Liver (tissue), 9 donors: ENCODE measurements around the gene UBR4. TPM values are rescaled to one million over a fixed set of nuclear protein-coding genes. Genes with fewer than 3 reads are reported as not detected.

Source experiments
- DNase-seq: peaks from one replicate; pipeline ENCODE4 v3.0.0-alpha.2; 2017; ENCODE audit warnings: low spot score
- H3K27ac ChIP-seq, 2 donors: one replicate each; pipeline ENCODE4 v1.7.0; 2013; ENCODE audit warnings: inconsistent platforms in 2 of 2, low read length in 2 of 2, control low read depth in 1 of 2, low read depth in 1 of 2, mild to moderate bottlenecking in 1 of 2
- H3K27me3 ChIP-seq, 4 donors: one replicate each; pipeline versions ENCODE4 v1.6.1 to v1.7.0; 2013; ENCODE audit warnings: low read length in 3 of 4, inconsistent platforms in 1 of 4, mild to moderate bottlenecking in 1 of 4, moderate library complexity in 1 of 4; ENCODE audit not compliant: control insufficient read depth in 4 of 4, insufficient read depth in 4 of 4
- H3K36me3 ChIP-seq, 4 donors: one replicate each; pipeline versions ENCODE4 v1.6.1 to v1.7.0; 2013; ENCODE audit warnings: low read length in 3 of 4, mild to moderate bottlenecking in 3 of 4, low read depth in 1 of 4, moderate library complexity in 1 of 4; ENCODE audit not compliant: control insufficient read depth in 4 of 4, insufficient read depth in 3 of 4
- H3K4me1 ChIP-seq, 4 donors: one replicate each; pipeline versions ENCODE4 v1.6.1 to v1.7.0; 2013; ENCODE audit warnings: low read length in 3 of 4, mild to moderate bottlenecking in 3 of 4, moderate library complexity in 1 of 4; ENCODE audit not compliant: control insufficient read depth in 4 of 4, insufficient read depth in 4 of 4
- H3K4me3 ChIP-seq, 3 donors: one replicate each; pipeline versions ENCODE4 v1.6.1 to v1.7.0; 2013; ENCODE audit warnings: low read length in 3 of 3, control low read depth in 1 of 3, low read depth in 1 of 3, mild to moderate bottlenecking in 1 of 3
- H3K9ac ChIP-seq, 2 donors: one replicate each; pipeline ENCODE4 v1.7.0; 2013; ENCODE audit warnings: low read length in 2 of 2, mild to moderate bottlenecking in 2 of 2, moderate library complexity in 2 of 2, control low read depth in 1 of 2, low read depth in 1 of 2
- H3K9me3 ChIP-seq, 4 donors: one replicate each; pipeline versions ENCODE4 v1.6.1 to v1.7.0; 2013; ENCODE audit warnings: low read length in 3 of 4; ENCODE audit not compliant: control insufficient read depth in 4 of 4
- EGR1 ChIP-seq, 2 donors: IDR thresholded peaks; 2 replicates each; pipeline ENCODE4 v1.6.1; 2016 to 2018; ENCODE audit warnings: antibody characterized with exemption in 2 of 2, low read depth in 2 of 2
- FOXA1 ChIP-seq: IDR thresholded peaks from 2 replicates; pipeline ENCODE4 v1.6.1; 2016; ENCODE audit warnings: antibody characterized with exemption
- FOXA2 ChIP-seq: IDR thresholded peaks from 2 replicates; pipeline ENCODE4 v1.6.1; 2016; ENCODE audit warnings: antibody characterized with exemption
- GABPA ChIP-seq, 2 donors: IDR thresholded peaks in 1 of 2; conservative IDR thresholded peaks in 1 of 2; 2 replicates each; pipeline ENCODE4 v1.6.1; 2016; ENCODE audit warnings: antibody characterized with exemption in 2 of 2, mild to moderate bottlenecking in 1 of 2, moderate library complexity in 1 of 2
- HNF4G ChIP-seq: IDR thresholded peaks from 2 replicates; pipeline ENCODE4 v1.6.1; 2016; ENCODE audit warnings: antibody characterized with exemption
- JUND ChIP-seq, 2 donors: IDR thresholded peaks; 2 replicates each; pipeline ENCODE4 v1.6.1; 2016; ENCODE audit warnings: antibody characterized with exemption in 2 of 2
- NR2F2 ChIP-seq: IDR thresholded peaks from 2 replicates; pipeline ENCODE4 v1.6.1; 2016; ENCODE audit warnings: antibody characterized with exemption
- RAD21 ChIP-seq, 2 donors: IDR thresholded peaks; 2 replicates each; pipeline ENCODE4 v1.6.1; 2016; ENCODE audit warnings: antibody characterized with exemption in 2 of 2, mild to moderate bottlenecking in 2 of 2
- RXRA ChIP-seq, 2 donors: IDR thresholded peaks; 2 replicates each; pipeline ENCODE4 v1.6.1; 2017 to 2018; ENCODE audit warnings: antibody characterized with exemption in 2 of 2, mild to moderate bottlenecking in 1 of 2
- SP1 ChIP-seq: IDR thresholded peaks from 2 replicates; pipeline ENCODE4 v1.6.1; 2018; ENCODE audit warnings: antibody characterized with exemption, mild to moderate bottlenecking
- TAF1 ChIP-seq: conservative IDR thresholded peaks from 2 replicates; pipeline ENCODE4 v1.6.1; 2016; ENCODE audit warnings: antibody characterized with exemption, mild to moderate bottlenecking
- YY1 ChIP-seq: IDR thresholded peaks from 2 replicates; pipeline ENCODE4 v1.6.1; 2016; ENCODE audit warnings: antibody characterized with exemption, mild to moderate bottlenecking
- WGBS: extraction: QIAGEN DNeasy Blood & Tissue Kit; methylation state at CpG from one replicate; pipeline ENCODE4 v1.1.7; 2013; 5-methylcytosine and 5-hydroxymethylcytosine counted together
- polyA plus RNA-seq, 2 donors: library from polyadenylated mRNA; stranded (reverse) in 1 of 2; unstranded in 1 of 2; fragments of 200-250 nt in 1 of 2; fragments of >200 nt in 1 of 2; fragmentation: Nextera tagmentation in 1 of 2; extraction: Ambion mirVana in 1 of 2; gene quantifications; one replicate each; pipeline versions ENCODE4 v1.2.1 to v1.2.3, GENCODE V29; 2013 to 2015
- total RNA-seq, 2 donors: library from RNA; depleted of rRNA; stranded (reverse); fragments of >200 nt; gene quantifications; one replicate each; pipeline ENCODE4 v1.2.3, GENCODE V29; 2014
- TF ChIP-seq, protein P1 (sequence below): IDR thresholded peaks from 2 replicates; pipeline ENCODE4 v1.6.1; 2016; ENCODE audit warnings: antibody characterized with exemption
- TF ChIP-seq, protein P2 (sequence below): fragments of 150-350 bp; IDR thresholded peaks from 2 replicates; pipeline ENCODE4 v1.5.1; 2017; ENCODE audit warnings: improper control_type of control experiment, low read depth, low read length; ENCODE audit not compliant: missing input control
- TF ChIP-seq, protein P3 (sequence below): IDR thresholded peaks from 2 replicates; pipeline ENCODE4 v1.6.1; 2016; ENCODE audit warnings: antibody characterized with exemption, mild to moderate bottlenecking
- TF ChIP-seq, protein P4 (sequence below): IDR thresholded peaks from 2 replicates; pipeline ENCODE4 v1.6.1; 2016; ENCODE audit warnings: antibody characterized with exemption
- TF ChIP-seq, protein P5 (sequence below): IDR thresholded peaks from 2 replicates; pipeline ENCODE4 v1.6.1; 2016; ENCODE audit warnings: antibody characterized with exemption
- donor health status: healthy.
- donor health status: healthy.
- donor health status: healthy.
- donor health status: healthy.
- donor health status: healthy.

UBR4 gene
- total and polyA plus RNA-seq, 4 donors, result 45.4 to 156 (median 86.9) TPM

DNA sequence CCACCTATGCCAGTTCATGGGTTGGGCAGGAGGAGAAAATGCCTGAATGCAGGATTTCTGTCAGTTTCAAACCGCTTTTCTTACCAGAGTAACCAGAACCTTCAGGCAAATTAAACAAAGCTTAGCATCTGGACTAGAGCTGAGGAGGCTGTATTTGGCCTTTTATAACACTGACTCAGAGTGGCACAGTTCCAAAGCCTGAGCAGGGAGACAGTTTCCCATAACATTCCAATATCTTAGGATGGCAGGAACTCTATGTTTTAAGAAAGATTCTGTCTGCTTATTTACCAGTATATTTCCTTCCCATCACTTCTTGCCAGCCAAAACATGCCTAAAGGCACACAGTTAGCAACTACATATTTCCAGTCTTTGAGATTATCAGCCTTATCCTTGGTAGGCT, 46.8 kb downstream of the UBR4 start:
- no peak for TF ChIP-seq SP1
- no peak for TF ChIP-seq RXRA (IDR thresholded peaks at IDR 0.05)
- TF ChIP-seq GABPA (IDR thresholded peaks at IDR 0.05 in 1 of 2, conservative IDR thresholded peaks at IDR 0.05 in 1 of 2), result no peak
- no peak for TF ChIP-seq FOXA1
- TF ChIP-seq, protein P1, sequence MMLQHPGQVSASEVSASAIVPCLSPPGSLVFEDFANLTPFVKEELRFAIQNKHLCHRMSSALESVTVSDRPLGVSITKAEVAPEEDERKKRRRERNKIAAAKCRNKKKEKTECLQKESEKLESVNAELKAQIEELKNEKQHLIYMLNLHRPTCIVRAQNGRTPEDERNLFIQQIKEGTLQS, result no peak
- TF ChIP-seq FOXA2, result no peak
- TF ChIP-seq EGR1 (IDR thresholded peaks at IDR 0.05; ENCODE audit: low read depth in 2 of 2), result no peak
- no peak for TF ChIP-seq HNF4G
- no peak for TF ChIP-seq TAF1
- TF ChIP-seq, protein P2, sequence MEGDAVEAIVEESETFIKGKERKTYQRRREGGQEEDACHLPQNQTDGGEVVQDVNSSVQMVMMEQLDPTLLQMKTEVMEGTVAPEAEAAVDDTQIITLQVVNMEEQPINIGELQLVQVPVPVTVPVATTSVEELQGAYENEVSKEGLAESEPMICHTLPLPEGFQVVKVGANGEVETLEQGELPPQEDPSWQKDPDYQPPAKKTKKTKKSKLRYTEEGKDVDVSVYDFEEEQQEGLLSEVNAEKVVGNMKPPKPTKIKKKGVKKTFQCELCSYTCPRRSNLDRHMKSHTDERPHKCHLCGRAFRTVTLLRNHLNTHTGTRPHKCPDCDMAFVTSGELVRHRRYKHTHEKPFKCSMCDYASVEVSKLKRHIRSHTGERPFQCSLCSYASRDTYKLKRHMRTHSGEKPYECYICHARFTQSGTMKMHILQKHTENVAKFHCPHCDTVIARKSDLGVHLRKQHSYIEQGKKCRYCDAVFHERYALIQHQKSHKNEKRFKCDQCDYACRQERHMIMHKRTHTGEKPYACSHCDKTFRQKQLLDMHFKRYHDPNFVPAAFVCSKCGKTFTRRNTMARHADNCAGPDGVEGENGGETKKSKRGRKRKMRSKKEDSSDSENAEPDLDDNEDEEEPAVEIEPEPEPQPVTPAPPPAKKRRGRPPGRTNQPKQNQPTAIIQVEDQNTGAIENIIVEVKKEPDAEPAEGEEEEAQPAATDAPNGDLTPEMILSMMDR, result no peak
- no peak for TF ChIP-seq YY1
- TF ChIP-seq, protein P3, sequence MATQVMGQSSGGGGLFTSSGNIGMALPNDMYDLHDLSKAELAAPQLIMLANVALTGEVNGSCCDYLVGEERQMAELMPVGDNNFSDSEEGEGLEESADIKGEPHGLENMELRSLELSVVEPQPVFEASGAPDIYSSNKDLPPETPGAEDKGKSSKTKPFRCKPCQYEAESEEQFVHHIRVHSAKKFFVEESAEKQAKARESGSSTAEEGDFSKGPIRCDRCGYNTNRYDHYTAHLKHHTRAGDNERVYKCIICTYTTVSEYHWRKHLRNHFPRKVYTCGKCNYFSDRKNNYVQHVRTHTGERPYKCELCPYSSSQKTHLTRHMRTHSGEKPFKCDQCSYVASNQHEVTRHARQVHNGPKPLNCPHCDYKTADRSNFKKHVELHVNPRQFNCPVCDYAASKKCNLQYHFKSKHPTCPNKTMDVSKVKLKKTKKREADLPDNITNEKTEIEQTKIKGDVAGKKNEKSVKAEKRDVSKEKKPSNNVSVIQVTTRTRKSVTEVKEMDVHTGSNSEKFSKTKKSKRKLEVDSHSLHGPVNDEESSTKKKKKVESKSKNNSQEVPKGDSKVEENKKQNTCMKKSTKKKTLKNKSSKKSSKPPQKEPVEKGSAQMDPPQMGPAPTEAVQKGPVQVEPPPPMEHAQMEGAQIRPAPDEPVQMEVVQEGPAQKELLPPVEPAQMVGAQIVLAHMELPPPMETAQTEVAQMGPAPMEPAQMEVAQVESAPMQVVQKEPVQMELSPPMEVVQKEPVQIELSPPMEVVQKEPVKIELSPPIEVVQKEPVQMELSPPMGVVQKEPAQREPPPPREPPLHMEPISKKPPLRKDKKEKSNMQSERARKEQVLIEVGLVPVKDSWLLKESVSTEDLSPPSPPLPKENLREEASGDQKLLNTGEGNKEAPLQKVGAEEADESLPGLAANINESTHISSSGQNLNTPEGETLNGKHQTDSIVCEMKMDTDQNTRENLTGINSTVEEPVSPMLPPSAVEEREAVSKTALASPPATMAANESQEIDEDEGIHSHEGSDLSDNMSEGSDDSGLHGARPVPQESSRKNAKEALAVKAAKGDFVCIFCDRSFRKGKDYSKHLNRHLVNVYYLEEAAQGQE, result no peak
- TF ChIP-seq, protein P4, sequence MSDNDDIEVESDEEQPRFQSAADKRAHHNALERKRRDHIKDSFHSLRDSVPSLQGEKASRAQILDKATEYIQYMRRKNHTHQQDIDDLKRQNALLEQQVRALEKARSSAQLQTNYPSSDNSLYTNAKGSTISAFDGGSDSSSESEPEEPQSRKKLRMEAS, result no peak
- TF ChIP-seq, protein P5, sequence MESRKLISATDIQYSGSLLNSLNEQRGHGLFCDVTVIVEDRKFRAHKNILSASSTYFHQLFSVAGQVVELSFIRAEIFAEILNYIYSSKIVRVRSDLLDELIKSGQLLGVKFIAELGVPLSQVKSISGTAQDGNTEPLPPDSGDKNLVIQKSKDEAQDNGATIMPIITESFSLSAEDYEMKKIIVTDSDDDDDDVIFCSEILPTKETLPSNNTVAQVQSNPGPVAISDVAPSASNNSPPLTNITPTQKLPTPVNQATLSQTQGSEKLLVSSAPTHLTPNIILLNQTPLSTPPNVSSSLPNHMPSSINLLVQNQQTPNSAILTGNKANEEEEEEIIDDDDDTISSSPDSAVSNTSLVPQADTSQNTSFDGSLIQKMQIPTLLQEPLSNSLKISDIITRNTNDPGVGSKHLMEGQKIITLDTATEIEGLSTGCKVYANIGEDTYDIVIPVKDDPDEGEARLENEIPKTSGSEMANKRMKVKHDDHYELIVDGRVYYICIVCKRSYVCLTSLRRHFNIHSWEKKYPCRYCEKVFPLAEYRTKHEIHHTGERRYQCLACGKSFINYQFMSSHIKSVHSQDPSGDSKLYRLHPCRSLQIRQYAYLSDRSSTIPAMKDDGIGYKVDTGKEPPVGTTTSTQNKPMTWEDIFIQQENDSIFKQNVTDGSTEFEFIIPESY, result no peak
- TF ChIP-seq NR2F2, result no peak
- no peak for TF ChIP-seq JUND (IDR thresholded peaks at IDR 0.05)
- no peak for TF ChIP-seq RAD21 (IDR thresholded peaks at IDR 0.05)
- Histone ChIP-seq H3K9ac (no peak overlapping the region), H3K27ac (no peak overlapping the region), H3K9me3 (no peaks in the 10 kb centered on the region), H3K27me3 (no peaks in the 10 kb centered on the region), H3K4me3 (no peak overlapping the region), H3K4me1 (peaks cover 0 to 12% (median 8%) of the 10 kb centered on the region in 4 donors), H3K36me3 (peaks cover 38 to 92% (median 85%) of the 10 kb centered on the region in 4 donors)
- no peak for DNase-seq
- 93% methylated on average over 1 of the region's 1 CpG for WGBS
